Cardiac septum (tissue), 1 donor: ENCODE data around the gene BHLHE41. TPM values are rescaled to one million over a fixed set of nuclear protein-coding genes. Genes with fewer than 3 reads are reported as not detected.

Source experiments
- DNase-seq: peaks from one replicate; pipeline ENCODE4 v3.0.0-alpha.2; 2020; ENCODE audit warnings: low spot score
- intact Hi-C: fragments of 100-400 bp; cut with DNase I; formaldehyde crosslinking; loops from one replicate; pipeline ENCODE4 v1.14.0; 2022
- long read RNA-seq: library from polyadenylated mRNA; unstranded; transcript quantifications from one replicate; pipeline ENCODE4 v2.0.0, GENCODE V29; 2021
- total RNA-seq: library from RNA; stranded (reverse); fragmentation: NEBNext Ultra II Directional; extraction: Animal tissue kit (Norgen Biotek cat#: 25700); gene quantifications from one replicate; pipeline ENCODE4 v1.2.1, GENCODE V29; 2021
- donor health status: DM: no; HTN: no; CAD: no.

BHLHE41 gene
- 33.3 TPM for total RNA-seq
- long read RNA-seq, transcript BHLHE41-201 (5 exons, 3,837 nt), result major isoform, 8 of 34 reads
- long read RNA-seq, partial matches to known transcripts, result 0 of 34 reads
- long read RNA-seq, other reads (novel, unspliced or antisense), result 23 of 34 reads

DNA sequence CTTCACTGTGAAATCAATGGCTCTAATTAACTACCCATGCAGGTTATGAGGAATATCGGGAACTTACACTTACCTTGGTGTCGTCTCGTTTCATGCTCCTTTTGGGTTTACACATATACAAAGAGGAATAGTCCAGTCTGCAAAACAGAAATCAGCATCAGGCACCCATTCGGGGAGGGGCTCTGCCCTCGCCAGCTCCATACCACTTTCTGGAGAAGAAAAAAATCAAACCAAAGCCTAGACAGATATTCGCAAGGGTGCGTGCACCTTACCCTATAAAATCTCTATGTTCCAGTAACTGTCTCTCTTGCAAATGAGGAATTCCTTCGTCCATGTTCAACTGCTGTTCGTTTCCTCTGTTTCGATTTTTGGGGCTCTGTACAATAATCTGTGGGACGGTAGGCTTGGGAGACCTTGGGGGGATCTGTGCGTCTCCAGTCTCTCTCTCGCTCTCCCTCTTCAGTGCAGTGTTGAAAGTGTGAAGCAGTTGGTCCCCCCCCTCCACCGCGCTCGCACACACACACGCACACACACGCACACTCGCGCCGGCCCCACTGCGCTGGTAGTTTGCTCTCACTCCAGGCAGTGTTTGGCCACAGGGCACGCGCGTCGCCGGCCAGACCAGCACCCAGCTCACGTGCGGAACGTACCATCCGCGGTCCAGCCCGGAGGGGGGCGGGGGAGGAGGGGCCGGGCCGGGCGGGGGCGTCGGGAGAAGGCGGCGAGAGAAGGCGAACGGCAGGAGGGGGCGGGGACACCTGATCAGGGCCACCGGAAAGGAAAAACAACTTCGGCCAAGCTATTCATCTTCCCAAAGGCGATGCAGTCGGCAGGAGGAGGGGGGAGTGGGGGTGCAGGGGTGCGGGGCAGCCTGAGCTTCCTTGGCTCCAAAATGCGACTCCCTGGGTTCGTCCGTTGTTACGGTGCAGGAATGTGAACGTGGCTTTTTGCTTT is at the start of gene BHLHE41:
TSS of gene BHLHE41 (minus strand) at position 592 of the 954 bp plus-strand sequence. CDS start at position 334, 258 bp downstream.
- peak; percentile 88 for DNase-seq
- intact Hi-C loops, result loop anchor here (2.0 to 10.0 kb wide), 3 partner anchors 113 to 490 kb away; no protein-coding TSS in a partner anchor

DNA sequence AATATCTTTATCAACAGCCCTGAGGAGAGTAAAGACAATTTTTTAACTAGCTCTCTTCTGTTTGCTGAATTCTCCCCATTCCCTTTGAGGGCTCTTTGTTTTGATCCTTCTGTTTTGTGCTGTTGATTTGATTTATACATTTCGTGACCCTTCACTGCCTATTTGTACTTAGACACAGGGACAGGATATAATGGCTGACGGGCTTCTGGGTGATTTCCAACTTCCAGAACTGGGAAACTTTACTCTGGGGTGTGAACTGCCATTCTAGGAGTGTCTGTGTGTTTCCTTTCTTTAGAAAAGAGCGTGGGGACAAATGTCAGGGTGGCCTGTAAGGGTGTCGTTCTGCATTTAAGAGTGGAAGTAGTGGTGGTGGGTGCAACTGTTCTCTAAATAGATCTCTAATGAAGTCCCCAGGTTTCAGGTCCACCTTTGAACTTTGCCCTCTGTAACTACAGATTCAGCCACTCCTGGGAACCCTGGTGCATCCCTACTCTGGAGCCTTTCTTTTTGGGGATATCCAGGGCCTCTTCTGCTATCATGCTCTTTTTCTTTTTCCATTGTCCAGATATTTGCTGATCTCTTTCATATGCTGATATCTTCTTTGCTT is 48.2 kb upstream of the BHLHE41 start:
- intact Hi-C loops, result no loop called here
- no peak for DNase-seq

DNA sequence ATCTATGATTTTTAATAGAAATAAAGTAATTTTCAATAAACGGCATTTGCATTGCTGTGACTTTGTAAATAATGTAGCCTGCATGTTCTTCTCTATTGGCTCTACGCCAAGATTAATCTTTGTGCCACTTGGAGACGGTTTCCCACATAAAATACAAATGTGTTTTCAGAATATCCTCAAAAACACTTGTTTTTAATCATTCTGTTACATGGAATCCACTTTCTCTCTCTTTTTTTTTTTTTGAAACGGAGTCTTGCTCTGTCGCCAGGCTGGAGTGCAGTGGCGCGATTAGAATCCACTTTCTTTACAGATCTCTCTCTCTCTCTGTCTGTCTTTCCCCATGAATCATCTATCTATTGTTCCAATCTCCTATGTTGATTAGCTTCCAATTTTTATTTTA is 47.7 kb upstream of the BHLHE41 start:
- no peak for DNase-seq
- intact Hi-C loops, result no loop called here

DNA sequence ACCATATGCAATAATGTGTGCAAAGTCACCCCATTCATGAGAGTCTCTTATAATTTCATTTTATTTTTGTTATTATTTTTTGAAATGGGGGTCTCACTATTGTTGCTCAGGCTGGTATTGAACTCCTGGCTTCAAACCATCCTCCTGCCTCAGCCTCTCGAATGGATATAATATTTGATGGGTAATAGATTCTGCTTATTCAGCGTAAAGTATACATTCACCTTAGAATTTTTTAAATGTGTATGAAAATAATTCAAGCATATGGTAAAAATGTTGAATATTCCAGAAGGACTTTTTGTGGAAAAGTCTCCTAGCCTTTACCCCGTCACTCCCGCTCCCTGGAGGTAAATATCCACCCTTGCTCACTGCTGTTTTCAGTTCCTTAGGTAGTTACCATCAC is 47.2 kb upstream of the BHLHE41 start:
- no peak for DNase-seq
- intact Hi-C loops, result no loop called here

DNA sequence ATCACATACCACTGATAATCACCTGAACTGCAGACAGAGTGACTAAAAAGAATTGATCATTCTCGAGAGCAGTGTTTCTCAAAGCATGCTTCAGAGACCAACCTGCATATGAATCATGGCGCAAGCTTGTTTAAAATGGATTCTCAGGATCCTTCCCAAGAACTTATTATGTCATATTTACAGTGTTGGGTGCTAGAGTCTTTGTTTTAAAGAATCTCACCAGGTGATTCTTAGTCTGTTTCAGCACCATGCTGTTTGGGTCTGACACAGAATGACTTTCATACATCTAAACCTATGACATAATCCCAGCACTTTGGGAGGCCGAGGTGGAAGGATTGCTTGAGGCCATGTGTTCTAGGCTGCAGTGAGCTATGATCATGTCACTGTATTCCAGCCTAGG is 39.3 kb upstream of the BHLHE41 start:
- no peak for DNase-seq
- intact Hi-C loops, result no loop called here

DNA sequence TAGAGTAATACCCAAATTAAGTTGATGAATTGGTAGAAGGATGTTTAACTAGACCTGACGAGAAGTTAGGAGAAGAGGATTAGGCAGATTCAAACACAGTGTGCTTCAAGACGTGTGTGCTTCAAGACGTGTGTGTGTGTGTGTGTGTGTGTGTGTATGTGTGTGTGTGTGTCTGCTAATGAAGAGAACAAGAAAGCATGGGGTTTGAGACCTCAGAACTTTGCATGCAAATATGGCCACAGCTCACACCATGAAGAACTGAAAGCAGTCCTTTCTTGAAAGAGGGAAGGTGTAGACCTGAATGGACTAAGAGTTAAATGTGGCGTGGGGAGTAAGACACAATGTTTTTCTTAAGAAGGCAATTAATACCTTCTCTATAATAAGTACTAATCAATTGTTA is 38.1 kb upstream of the BHLHE41 start:
- no peak for DNase-seq
- intact Hi-C loops, result no loop called here

DNA sequence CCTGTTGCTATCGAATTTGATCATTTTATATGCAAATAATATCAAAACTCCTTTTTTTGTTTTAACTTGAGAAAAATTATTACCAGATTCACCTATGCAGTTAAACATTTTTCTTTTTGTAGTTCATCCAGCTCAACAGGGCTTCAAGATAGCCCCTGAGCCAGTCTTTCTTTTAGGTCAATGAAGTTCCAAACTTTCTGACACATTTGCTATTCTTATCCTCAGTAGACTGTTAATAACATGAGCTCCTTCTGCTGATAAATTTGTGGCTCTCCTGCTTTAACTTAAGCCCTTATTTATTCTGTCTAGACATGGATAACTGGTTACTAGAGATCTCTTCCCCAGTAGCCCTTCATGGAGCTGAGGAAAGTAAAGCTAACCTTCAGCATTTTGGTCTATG is 37.3 kb upstream of the BHLHE41 start:
- intact Hi-C loops, result no loop called here
- no peak for DNase-seq

DNA sequence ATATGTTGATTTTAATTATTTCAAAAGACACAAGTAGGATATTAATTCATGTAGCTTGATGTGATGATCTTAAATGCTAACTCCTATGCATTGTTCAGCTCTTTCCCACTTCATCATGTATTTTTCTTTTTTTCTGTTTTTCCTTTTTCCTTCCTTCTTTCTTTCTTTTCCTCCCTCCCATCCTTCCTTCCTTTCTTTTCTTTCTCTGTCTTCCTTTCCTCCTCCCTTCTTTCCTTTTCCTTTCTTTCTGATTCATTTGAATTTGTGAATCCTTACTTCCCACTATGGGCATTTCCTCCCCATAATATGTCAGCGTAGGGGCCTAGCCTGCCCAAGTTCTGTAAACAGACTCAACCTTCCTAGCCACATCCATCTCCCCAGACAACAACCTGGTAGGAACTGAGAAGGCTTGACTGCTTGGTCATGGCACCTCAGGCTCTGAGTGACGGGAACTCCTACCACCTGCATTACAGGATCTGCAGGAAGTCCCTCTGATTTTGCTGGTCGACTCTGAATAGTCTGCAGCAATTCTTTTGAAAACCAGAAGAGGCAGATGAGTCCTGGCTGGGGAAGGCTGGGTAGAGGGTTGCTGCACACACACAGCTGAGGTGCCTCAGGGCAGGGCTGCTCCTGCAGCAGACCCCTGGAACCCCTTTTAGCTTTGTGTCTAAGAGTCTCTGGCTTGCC is 33.4 kb upstream of the BHLHE41 start:
- intact Hi-C loops, result no loop called here
- DNase-seq, result no peak

DNA sequence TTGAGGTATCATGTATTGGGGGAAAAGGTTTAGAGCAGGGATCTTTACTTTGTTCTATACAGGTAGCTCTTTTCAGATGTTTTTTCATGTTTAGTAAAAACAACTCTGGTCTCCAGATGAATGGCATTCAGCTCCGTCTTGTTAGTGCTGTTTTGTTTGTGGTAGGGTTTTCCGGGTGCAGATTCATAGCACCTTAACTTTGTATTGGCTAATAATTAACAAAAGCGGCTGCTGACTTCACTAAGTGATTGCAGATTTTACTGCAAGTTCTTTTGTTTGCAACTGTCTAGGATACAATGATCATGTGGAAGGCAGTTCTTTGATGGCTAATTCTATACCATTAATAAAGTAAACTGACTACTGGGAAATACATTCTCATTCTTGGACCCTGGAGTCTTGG is 32.2 kb upstream of the BHLHE41 start:
- DNase-seq, result no peak
- intact Hi-C loops, result no loop called here

DNA sequence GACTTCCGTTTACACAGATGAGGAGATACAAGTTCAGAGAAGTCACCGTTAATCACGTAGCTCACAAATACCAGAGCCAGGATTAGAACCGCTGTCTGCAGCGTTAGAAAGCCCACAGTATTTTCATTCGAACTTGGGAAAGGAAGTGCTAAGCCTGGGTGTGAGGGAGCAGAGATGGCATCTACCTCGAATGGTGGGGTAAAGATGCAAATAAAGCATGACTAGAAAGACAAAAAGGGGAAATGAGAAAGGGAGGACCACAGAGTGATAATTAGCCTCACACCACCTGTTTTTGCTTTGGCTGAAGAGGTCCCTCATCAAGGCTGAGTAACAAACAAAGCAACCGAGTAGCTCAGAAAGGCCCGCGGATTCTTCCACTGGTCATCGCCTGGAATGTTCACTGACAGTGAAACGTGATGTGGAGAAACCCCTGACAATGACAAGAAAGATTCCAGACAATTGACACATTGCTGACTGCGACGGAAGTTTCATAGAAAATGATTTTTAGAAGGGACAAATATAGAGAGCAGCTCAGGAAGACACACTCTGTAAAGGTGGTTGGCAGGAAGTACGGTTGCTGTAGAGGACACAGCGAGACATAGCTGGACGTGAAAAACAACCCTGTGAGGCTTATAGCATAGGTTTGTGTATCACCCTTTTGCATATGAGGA is 31.5 kb upstream of the BHLHE41 start:
- intact Hi-C loops, result no loop called here
- no peak for DNase-seq

DNA sequence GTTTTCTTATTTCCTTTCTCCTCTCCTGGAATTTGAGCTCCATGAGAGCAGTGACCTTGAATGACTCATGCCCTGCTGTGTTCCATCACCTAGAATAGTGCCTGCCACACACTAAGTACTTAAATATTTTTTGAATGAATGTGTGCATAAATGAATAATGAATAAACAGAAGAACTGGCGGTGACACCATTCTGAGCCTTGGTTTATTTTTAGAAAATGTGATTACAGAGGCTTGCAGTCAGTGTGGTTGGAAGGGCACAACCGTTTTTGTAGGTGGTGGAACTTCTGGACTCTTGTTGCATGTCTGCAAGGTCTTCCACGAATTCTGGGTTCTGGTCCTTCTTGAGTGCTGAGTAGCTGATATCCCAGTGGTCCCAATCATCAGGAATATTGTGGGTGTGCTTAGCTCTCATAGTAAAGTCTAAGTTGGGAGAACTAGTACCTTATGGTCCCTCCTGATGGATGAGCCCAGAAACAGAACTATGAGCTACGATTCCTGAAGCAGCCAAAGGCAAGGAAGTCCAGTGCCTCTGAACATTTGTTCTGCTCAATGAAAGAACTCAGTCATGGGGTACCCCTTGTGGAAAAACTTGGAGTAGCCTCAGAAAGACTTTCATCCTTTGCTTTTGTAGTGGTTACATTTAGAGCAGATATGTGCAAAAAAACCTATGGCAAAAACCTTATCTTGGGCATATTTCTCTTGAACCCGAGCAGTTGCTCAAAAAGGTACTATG is 28.8 kb upstream of the BHLHE41 start:
- DNase-seq, result no peak
- intact Hi-C loops, result loop anchor here (1.0 to 5.0 kb wide), 2 partner anchors 27 to 44 kb away; partner anchors contain the start of gene SSPN

DNA sequence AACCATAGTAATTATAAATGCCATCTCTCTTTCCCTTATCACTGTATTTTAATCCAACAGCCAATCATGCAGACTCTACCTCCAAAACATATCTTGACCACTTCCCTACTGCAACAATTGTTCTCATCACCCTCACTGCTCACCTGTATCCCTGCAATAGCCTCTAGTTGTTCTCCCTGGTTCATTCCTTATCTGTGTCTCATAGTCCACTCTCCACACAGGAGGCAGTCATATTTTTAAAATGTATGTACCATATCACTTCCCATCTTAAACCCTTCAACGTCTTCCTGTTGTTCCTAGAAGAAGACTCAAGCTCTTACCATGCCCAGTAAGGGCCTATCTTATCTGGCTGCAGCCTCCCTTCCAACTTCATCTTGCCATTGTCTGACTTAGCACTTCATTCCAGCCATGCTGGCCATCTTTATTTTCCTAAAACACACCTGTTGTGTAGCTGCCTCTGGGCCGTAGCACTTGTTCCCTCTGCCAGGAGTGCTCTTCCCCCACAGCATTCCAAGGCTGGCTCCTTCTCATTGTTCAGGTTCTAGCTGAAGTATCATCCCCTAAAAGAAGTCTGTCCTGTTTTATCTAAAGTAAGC is 27.8 kb upstream of the BHLHE41 start:
- DNase-seq, result no peak
- intact Hi-C loops, result loop anchor here (1.0 to 5.0 kb wide), 2 partner anchors 26 to 45 kb away; partner anchors contain the start of gene SSPN

DNA sequence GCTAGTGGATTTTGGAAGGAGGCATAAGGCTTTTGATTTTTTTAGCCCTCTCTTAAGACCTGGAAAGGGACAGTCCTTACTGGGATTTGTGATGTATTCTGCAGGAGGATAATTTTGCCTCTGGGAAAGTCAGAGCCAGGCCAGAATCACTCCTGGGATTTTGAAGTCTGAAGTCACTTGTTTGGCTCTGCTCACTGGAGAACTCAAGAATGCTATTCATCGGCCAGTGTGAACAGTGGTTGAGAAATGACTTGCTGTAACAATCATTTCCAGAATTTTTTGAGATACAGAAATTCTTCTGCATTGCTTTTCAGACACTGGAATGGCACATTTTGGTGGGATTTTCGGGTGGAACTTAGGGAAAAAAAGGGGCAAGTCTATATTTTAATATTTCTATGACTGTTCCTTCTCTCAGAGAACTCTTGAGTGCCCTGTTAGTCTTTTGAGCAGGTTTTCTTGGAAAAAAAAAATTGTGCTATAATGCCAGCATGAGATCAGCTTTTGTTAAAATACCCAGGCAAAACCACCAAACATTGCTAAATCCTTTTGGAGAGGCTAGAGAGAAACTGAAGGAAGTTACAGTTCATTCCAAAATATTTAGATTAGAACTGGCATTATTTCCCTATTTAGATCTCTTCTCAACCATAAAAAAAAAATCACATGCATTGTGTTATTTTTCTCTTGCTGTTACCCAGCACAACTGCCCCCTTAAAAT is 26.1 kb upstream of the BHLHE41 start:
- intact Hi-C loops, result loop anchor here (5.0 kb wide), 1 partner anchor 46 kb away; the partner anchor contains the start of gene SSPN
- DNase-seq, result no peak

DNA sequence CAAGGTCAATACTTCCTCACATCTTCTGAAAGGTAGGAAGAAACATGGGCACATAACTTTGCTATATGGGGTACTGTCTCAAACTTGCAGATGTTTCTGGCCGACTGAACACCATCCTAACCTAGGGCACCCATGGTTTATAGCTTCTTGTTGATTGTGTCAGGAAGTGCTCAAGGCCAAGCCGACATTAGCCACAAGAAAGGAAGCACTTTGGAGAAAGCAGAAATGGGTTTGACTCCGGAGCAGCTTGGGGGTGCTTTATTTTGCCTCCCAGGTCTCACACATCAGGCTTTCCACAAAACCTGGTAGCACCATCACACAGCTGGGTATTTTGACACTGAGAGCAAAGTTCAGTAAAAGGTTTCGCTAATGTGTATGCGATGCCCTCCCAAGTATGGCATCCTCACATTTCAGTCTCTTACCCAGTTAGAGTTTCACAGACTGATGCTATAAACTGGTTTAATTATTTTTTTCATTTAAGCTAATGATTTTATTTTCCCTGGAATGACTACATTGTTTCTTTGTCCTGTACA is 25.2 kb upstream of the BHLHE41 start:
- no peak for DNase-seq
- intact Hi-C loops, result loop anchor here (5.0 kb wide), 1 partner anchor 47 kb away; the partner anchor contains the start of gene SSPN

DNA sequence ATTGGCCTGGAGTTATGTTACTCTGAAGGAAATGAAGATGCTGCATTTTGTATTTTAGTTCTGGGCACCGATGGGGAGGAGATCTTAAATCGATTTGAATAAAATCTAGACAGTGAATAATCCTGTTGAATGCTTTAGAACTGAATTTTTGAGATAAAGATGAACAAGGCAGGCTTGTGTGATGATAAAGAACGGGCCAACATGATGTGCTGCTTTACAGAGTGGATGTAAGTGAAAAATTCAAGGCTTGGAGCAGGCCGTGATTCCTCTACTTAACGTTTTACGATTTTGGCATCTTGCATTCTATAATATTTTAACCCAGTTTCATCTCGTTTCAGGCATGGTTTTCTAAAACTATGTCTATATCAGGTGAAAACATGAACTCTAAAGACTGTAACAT is 23.5 kb upstream of the BHLHE41 start:
- intact Hi-C loops, result no loop called here

DNA sequence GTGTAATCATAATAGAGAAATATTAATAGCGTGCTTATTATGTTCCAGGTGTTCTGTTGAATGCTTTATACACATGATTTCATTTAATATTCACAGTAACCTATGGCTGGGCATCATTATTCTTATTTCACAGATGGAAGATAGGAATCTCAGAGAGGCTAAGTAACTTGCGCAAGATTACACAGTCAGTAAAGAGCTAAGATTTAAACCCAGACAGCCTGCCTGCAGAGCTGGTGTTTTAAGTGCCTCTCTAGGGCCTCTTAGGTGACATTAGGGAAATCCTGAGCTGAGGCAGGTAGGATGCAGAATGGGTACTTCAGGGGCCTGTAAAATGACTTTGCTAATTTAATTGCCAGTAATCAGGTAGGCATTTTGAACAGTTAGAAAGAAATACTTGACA is 18.5 kb upstream of the BHLHE41 start:
- DNase-seq, result no peak
- intact Hi-C loops, result no loop called here

More for the DNA sequence above, 23.5 kb upstream of the BHLHE41 start:
- DNase-seq, result no peak

DNA sequence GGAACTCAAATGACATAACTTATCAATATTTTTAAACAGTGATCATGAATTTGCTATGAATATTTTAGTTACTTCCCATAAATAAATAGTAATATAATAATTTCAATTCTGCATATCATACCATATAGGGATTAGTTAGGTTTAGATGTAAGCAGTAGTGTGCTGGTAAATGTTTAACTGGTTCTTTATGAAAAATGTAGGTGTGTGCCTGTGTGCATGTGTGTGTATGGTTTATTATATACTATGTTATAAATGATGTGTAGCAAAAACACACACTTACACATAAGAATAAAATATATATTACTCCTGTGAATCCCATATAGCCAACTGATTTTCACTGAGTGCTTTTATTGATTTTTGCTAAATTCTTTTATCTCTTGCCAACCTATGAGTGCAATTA is 14.0 kb upstream of the BHLHE41 start:
- intact Hi-C loops, result no loop called here
- no peak for DNase-seq
